Measurements from ENCODE around the gene USHBP1.

USHBP1 gene

GRCh38 chr19:17214508-17215126 is 49.9 kb downstream of the USHBP1 start:
- peak overlapping the region; percentile 89 for H3K4me3 ChIP-seq (ENCODE audit: low read depth, low read length)

GRCh38 chr19:17213334-17213733 is 51.2 kb downstream of the USHBP1 start:
- H3K4me3 ChIP-seq (ENCODE audit: low read depth, low read length): no peak overlapping the region

GRCh38 chr19:17211547-17212446 is 52.7 kb downstream of the USHBP1 start:
- H3K4me3 ChIP-seq (ENCODE audit: low read depth, low read length): no peak overlapping the region

- H3K4me3 ChIP-seq (ENCODE audit: low read depth, low read length): no peak overlapping the region
Observed at GRCh38 chr19:17210296-17210695, 54.2 kb downstream of the USHBP1 start.

- H3K4me3 ChIP-seq (ENCODE audit: low read depth, low read length): no peak overlapping the region
Observed at GRCh38 chr19:17209126-17210036, 55.2 kb downstream of the USHBP1 start.

GRCh38 chr19:17206736-17207581 is 57.6 kb downstream of the USHBP1 start:
- H3K4me3 ChIP-seq (ENCODE audit: low read depth, low read length): no peak overlapping the region

GRCh38 chr19:17205237-17206140 is 59.1 kb downstream of the USHBP1 start:
- no peak overlapping the region for H3K4me3 ChIP-seq (ENCODE audit: low read depth, low read length)

- no peak overlapping the region for H3K4me3 ChIP-seq (ENCODE audit: low read depth, low read length)
Observed at GRCh38 chr19:17202713-17203112, 61.8 kb downstream of the USHBP1 start.

- H3K4me3 ChIP-seq (ENCODE audit: low read depth, low read length): no peak overlapping the region
Observed at GRCh38 chr19:17202249-17202648, 62.3 kb downstream of the USHBP1 start.

- H3K4me3 ChIP-seq (ENCODE audit: low read depth, low read length): no peak overlapping the region
Observed at GRCh38 chr19:17200408-17201079, 64.0 kb downstream of the USHBP1 start.
